Measurements from ENCODE around the gene LHX6. TPM values are rescaled to one million over a fixed set of nuclear protein-coding genes. Genes with fewer than 3 reads are reported as not detected.

LHX6 gene
- total RNA-seq, 1 donor from 2014 or later, result 6.0 TPM

- peaks cover 15% of the 10 kb centered on the region for H3K36me3 Mint-ChIP-seq (ENCODE audit: low read depth, unreplicated experiment)
- no peak overlapping the region for H3K27ac Mint-ChIP-seq (ENCODE audit: unreplicated experiment)
- peak overlapping the region; percentile 77 for H3K4me3 Mint-ChIP-seq (ENCODE audit: unreplicated experiment)
- H3K27me3 Mint-ChIP-seq (ENCODE audit: unreplicated experiment), result peaks cover 40% of the 10 kb centered on the region
- peaks cover 63% of the 10 kb centered on the region for H3K4me1 Mint-ChIP-seq (ENCODE audit: unreplicated experiment)
- no peak for DNase-seq (ENCODE audit: low spot score)
- H3K9me3 Mint-ChIP-seq (ENCODE audit: unreplicated experiment), result peaks cover 4% of the 10 kb centered on the region
- TF ChIP-seq, protein P1, sequence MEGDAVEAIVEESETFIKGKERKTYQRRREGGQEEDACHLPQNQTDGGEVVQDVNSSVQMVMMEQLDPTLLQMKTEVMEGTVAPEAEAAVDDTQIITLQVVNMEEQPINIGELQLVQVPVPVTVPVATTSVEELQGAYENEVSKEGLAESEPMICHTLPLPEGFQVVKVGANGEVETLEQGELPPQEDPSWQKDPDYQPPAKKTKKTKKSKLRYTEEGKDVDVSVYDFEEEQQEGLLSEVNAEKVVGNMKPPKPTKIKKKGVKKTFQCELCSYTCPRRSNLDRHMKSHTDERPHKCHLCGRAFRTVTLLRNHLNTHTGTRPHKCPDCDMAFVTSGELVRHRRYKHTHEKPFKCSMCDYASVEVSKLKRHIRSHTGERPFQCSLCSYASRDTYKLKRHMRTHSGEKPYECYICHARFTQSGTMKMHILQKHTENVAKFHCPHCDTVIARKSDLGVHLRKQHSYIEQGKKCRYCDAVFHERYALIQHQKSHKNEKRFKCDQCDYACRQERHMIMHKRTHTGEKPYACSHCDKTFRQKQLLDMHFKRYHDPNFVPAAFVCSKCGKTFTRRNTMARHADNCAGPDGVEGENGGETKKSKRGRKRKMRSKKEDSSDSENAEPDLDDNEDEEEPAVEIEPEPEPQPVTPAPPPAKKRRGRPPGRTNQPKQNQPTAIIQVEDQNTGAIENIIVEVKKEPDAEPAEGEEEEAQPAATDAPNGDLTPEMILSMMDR (IDR thresholded peaks at IDR 0.05; ENCODE audit: unreplicated experiment), result no peak
These were observed 8.0 kb downstream of the LHX6 start for GRCh38 chr9:122220673-122221182.

DNA sequence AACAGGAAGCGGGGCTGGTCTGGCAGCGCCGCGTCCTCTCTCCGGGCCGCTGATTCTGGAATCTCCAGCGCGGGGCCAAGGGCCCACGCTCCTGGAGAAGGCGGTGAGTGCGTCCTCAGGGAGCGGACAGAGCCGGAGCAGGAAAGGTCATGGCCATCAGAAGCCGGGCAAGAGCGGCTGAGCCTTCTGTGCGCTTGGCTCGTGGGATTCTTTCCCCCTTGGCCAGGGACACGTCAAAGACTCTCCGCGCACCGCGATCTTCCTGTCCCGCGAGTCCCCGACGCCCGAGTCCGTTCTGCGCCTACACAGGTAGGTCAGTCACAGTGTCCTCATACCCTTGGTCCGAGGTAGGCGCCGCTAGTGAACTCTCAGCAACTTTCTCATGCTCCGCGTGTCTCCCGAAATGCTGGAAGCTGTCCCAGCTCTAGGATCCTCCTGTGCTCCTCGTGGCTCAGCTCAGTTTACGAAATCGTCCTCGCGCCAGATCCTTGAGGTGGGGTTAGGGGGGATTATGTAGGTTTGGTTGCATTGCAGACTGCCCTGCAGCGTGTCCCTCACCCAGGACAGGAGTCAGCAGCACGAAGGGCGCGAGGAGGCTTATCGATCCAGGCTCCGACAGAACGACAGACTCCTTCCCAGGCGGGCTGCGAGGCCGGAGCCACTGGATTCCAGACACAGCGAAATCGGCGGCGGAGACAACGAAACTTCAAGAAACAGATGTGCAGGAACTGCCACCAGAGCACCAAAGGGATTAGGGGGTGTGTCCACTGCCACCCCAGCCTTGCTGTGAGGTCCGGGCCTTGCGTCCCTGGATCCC is 8.7 kb downstream of the LHX6 start:
- H3K27ac Mint-ChIP-seq (ENCODE audit: unreplicated experiment), result peak overlapping the region; percentile 57
- peak overlapping the region; percentile 80 for H3K4me3 Mint-ChIP-seq (ENCODE audit: unreplicated experiment)
- TF ChIP-seq, protein P1 (IDR thresholded peaks at IDR 0.05; ENCODE audit: unreplicated experiment), result no peak
- DNase-seq (ENCODE audit: low spot score), result peak; percentile 55
- H3K9me3 Mint-ChIP-seq (ENCODE audit: unreplicated experiment), result peaks cover 4% of the 10 kb centered on the region
- peaks cover 60% of the 10 kb centered on the region for H3K4me1 Mint-ChIP-seq (ENCODE audit: unreplicated experiment)
- peaks cover 35% of the 10 kb centered on the region for H3K27me3 Mint-ChIP-seq (ENCODE audit: unreplicated experiment)
- H3K36me3 Mint-ChIP-seq (ENCODE audit: low read depth, unreplicated experiment), result peaks cover 17% of the 10 kb centered on the region

DNA sequence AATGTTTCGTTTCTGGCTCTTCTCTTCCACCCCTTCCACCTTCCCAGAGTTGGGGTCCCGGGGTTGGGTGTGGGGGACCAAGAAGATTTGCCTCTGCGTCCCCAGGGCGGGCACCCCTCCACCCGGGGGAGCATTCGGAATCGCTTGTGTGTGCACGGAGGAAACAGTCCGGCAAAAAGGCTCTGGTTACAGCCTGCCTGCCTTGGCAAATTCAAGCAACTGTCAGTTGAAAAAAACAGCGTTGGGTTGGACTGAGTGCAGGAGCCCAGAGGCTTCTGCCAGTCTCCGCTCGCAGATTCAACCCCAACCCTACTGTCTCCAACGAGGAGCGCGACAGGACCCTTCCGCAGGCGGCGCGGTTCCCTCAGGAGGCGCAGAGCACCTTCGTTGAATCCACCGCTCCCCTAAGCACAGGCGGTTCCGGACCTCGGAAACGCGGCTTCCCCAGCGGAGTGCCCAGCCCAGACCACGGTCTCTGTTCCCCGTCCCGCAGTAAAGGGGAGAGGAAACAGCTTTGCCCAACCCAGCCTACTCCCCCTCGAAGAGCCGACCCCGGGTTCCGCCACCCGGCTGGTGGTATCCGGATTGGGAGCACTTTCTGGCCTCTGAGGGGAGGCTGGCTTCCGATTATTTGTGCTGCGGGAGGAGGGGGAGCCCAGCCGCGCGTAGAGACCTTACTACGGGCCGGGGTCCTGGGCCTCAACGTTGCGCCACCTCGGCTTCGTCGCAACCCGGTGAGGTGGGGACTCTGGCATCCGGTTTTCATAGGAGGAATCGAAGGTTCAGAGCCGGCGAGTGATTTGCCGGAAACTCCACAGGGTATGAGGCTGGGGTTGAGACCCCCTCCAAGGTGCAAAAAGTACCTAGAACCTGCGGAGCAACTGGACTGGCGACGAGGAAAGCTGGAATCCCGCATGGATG is 9.6 kb downstream of the LHX6 start:
- Mint-ChIP-seq H3K9me3 (ENCODE audit: unreplicated experiment) (no peaks in the 10 kb centered on the region), H3K4me1 (ENCODE audit: unreplicated experiment) (peaks cover 56% of the 10 kb centered on the region), H3K27me3 (ENCODE audit: unreplicated experiment) (peaks cover 34% of the 10 kb centered on the region), H3K36me3 (ENCODE audit: low read depth, unreplicated experiment) (peaks cover 20% of the 10 kb centered on the region), H3K27ac (ENCODE audit: unreplicated experiment) (no peak overlapping the region), H3K4me3 (ENCODE audit: unreplicated experiment) (peak overlapping the region; percentile 80)
- peak; percentile 46 for DNase-seq (ENCODE audit: low spot score)
- TF ChIP-seq, protein P1 (IDR thresholded peaks at IDR 0.05; ENCODE audit: unreplicated experiment), result no peak

GRCh38 chr9:122218071-122218934 is 10.5 kb downstream of the LHX6 start:
- H3K27ac Mint-ChIP-seq (ENCODE audit: unreplicated experiment), result peak overlapping the region; percentile 0
- no peaks in the 10 kb centered on the region for H3K9me3 Mint-ChIP-seq (ENCODE audit: unreplicated experiment)
- TF ChIP-seq, protein P1 (IDR thresholded peaks at IDR 0.05; ENCODE audit: unreplicated experiment), result no peak
- peaks cover 34% of the 10 kb centered on the region for H3K27me3 Mint-ChIP-seq (ENCODE audit: unreplicated experiment)
- peaks cover 20% of the 10 kb centered on the region for H3K36me3 Mint-ChIP-seq (ENCODE audit: low read depth, unreplicated experiment)
- peaks cover 55% of the 10 kb centered on the region for H3K4me1 Mint-ChIP-seq (ENCODE audit: unreplicated experiment)
- H3K4me3 Mint-ChIP-seq (ENCODE audit: unreplicated experiment), result peak overlapping the region; percentile 29
- no peak for DNase-seq (ENCODE audit: low spot score)
